ENCODE data around the gene ECI1. TPM values are rescaled to one million over a fixed set of nuclear protein-coding genes. Genes with fewer than 3 reads are reported as not detected.
"Not testable (repeated sequence)": the region's sequence is repeated elsewhere in the genome, so short reads cannot be mapped to it uniquely, and the experiment has no call there.

Gene ECI1
- total and polyA plus RNA-seq, 2 experiments from 2014 or later = 118 to 143 TPM

DNA sequence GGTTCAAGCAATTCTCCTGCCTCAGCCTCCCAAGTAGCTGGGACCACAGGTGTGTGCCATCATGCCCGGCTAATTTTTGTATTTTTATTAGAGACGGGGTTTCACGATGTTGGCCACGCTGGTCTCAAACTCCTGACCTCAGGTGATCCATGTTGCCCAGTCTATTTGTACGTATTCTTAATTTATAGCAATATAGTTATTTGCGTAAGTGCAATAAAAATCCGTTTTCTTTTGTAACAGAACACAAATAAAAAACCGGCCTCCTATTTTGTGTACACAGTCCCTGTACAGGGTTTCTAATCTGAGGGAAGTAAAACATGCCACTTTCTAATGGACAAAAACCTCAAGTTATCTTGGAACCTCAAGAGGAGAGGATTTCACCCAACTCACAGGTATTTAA, 8.9 kb upstream of the ECI1 start (continued):
- TF ChIP-seq ETS1 (IDR thresholded peaks at IDR 0.05) (no peak), ZNF114 (CRISPR knock-in tag; IDR thresholded peaks at IDR 0.05) (no peak), POLR2AphosphoS5 (IDR thresholded peaks at IDR 0.05; ENCODE audit: low read depth) (no peak), NANOG (IDR thresholded peaks at IDR 0.05; ENCODE audit: borderline replicate concordance) (no peak)
- TF ChIP-seq, protein P1, sequence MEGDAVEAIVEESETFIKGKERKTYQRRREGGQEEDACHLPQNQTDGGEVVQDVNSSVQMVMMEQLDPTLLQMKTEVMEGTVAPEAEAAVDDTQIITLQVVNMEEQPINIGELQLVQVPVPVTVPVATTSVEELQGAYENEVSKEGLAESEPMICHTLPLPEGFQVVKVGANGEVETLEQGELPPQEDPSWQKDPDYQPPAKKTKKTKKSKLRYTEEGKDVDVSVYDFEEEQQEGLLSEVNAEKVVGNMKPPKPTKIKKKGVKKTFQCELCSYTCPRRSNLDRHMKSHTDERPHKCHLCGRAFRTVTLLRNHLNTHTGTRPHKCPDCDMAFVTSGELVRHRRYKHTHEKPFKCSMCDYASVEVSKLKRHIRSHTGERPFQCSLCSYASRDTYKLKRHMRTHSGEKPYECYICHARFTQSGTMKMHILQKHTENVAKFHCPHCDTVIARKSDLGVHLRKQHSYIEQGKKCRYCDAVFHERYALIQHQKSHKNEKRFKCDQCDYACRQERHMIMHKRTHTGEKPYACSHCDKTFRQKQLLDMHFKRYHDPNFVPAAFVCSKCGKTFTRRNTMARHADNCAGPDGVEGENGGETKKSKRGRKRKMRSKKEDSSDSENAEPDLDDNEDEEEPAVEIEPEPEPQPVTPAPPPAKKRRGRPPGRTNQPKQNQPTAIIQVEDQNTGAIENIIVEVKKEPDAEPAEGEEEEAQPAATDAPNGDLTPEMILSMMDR (conservative IDR thresholded peaks at IDR 0.05; ENCODE audit: low read depth in 2 of 2) = no peak

- not testable (repeated sequence) for H3K27me3 ChIP-seq (ENCODE audit: insufficient read depth); H3K27ac Mint-ChIP-seq; H3K9me2 ChIP-seq (ENCODE audit: insufficient read depth); H2AFZ ChIP-seq; H3K4me2 ChIP-seq; H3K9me3 Mint-ChIP-seq; ATAC-seq; DNase-seq (ENCODE audit: low spot score); H3K4me1 Mint-ChIP-seq; H3K4me1 ChIP-seq (ENCODE audit: insufficient read depth); H3K4me3 ChIP-seq; H3K27me3 Mint-ChIP-seq (ENCODE audit: insufficient read depth, low read depth, poor library complexity); H3K4me3 Mint-ChIP-seq
- H3K36me3 ChIP-seq (ENCODE audit: insufficient read depth) = peaks cover 91% of the 10 kb centered on the region
- peaks cover 68% of the 10 kb centered on the region for H3K79me2 ChIP-seq (replicated peaks; ENCODE audit: insufficient read depth)
- peaks cover 69% of the 10 kb centered on the region for H3F3A ChIP-seq (replicated peaks; ENCODE audit: low read depth)
- H3K36me3 Mint-ChIP-seq (ENCODE audit: low read depth) = peaks cover 100% of the 10 kb centered on the region
- H4K20me1 ChIP-seq (replicated peaks; ENCODE audit: insufficient read depth) = peaks cover 67% of the 10 kb centered on the region
- H3K27ac ChIP-seq (ENCODE audit: low read depth) = 0 out of 2 replicates have a peak overlapping the region, but pooled peaks have one; percentile 74
Measured at GRCh38 chr16:2258530-2258929, 7.1 kb upstream of the ECI1 start.

- Mint-ChIP-seq H3K27ac (no peak overlapping the region), H3K36me3 (ENCODE audit: low read depth) (peaks cover 100% of the 10 kb centered on the region), H3K4me1 (peaks cover 7% of the 10 kb centered on the region; the same call in 2 of the 3 replicates), H3K9me3 (no peaks in the 10 kb centered on the region), H3K4me3 (no peak overlapping the region), H3K27me3 (ENCODE audit: insufficient read depth, low read depth, poor library complexity) (peaks cover 9% of the 10 kb centered on the region)
- Histone ChIP-seq H3K27ac (ENCODE audit: low read depth) (0 out of 2 replicates have a peak overlapping the region, but pooled peaks have one; percentile 36), H3K9me2 (ENCODE audit: insufficient read depth) (no peaks in the 10 kb centered on the region), H2AFZ (no peak overlapping the region), H3K4me1 (ENCODE audit: insufficient read depth) (no peaks in the 10 kb centered on the region), H4K20me1 (replicated peaks; ENCODE audit: insufficient read depth) (peaks cover 62% of the 10 kb centered on the region), H3F3A (replicated peaks; ENCODE audit: low read depth) (peaks cover 76% of the 10 kb centered on the region), H3K79me2 (replicated peaks; ENCODE audit: insufficient read depth) (peaks cover 60% of the 10 kb centered on the region), H3K36me3 (ENCODE audit: insufficient read depth) (peaks cover 83% of the 10 kb centered on the region), H3K4me2 (no peak overlapping the region), H3K4me3 (no peak overlapping the region), H3K27me3 (ENCODE audit: insufficient read depth) (no peaks in the 10 kb centered on the region)
- ATAC-seq (no peak), DNase-seq (ENCODE audit: low spot score) (no peak)
- TF ChIP-seq, protein P2, sequence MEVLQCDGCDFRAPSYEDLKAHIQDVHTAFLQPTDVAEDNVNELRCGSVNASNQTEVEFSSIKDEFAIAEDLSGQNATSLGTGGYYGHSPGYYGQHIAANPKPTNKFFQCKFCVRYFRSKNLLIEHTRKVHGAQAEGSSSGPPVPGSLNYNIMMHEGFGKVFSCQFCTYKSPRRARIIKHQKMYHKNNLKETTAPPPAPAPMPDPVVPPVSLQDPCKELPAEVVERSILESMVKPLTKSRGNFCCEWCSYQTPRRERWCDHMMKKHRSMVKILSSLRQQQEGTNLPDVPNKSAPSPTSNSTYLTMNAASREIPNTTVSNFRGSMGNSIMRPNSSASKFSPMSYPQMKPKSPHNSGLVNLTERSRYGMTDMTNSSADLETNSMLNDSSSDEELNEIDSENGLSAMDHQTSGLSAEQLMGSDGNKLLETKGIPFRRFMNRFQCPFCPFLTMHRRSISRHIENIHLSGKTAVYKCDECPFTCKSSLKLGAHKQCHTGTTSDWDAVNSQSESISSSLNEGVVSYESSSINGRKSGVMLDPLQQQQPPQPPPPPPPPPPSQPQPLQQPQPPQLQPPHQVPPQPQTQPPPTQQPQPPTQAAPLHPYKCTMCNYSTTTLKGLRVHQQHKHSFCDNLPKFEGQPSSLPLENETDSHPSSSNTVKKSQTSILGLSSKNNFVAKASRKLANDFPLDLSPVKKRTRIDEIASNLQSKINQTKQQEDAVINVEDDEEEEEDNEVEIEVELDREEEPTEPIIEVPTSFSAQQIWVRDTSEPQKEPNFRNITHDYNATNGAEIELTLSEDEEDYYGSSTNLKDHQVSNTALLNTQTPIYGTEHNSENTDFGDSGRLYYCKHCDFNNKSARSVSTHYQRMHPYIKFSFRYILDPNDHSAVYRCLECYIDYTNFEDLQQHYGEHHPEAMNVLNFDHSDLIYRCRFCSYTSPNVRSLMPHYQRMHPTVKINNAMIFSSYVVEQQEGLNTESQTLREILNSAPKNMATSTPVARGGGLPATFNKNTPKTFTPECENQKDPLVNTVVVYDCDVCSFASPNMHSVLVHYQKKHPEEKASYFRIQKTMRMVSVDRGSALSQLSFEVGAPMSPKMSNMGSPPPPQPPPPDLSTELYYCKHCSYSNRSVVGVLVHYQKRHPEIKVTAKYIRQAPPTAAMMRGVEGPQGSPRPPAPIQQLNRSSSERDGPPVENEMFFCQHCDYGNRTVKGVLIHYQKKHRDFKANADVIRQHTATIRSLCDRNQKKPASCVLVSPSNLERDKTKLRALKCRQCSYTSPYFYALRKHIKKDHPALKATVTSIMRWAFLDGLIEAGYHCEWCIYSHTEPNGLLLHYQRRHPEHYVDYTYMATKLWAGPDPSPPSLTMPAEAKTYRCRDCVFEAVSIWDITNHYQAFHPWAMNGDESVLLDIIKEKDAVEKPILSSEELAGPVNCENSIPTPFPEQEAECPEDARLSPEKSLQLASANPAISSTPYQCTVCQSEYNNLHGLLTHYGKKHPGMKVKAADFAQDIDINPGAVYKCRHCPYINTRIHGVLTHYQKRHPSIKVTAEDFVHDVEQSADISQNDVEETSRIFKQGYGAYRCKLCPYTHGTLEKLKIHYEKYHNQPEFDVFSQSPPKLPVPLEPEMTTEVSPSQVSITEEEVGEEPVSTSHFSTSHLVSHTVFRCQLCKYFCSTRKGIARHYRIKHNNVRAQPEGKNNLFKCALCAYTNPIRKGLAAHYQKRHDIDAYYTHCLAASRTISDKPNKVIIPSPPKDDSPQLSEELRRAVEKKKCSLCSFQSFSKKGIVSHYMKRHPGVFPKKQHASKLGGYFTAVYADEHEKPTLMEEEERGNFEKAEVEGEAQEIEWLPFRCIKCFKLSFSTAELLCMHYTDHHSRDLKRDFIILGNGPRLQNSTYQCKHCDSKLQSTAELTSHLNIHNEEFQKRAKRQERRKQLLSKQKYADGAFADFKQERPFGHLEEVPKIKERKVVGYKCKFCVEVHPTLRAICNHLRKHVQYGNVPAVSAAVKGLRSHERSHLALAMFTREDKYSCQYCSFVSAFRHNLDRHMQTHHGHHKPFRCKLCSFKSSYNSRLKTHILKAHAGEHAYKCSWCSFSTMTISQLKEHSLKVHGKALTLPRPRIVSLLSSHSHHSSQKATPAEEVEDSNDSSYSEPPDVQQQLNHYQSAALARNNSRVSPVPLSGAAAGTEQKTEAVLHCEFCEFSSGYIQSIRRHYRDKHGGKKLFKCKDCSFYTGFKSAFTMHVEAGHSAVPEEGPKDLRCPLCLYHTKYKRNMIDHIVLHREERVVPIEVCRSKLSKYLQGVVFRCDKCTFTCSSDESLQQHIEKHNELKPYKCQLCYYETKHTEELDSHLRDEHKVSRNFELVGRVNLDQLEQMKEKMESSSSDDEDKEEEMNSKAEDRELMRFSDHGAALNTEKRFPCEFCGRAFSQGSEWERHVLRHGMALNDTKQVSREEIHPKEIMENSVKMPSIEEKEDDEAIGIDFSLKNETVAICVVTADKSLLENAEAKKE (CRISPR knock-in tag; IDR thresholded peaks at IDR 0.05) = no peak
- no peak for TF ChIP-seq POLR2AphosphoS5 (IDR thresholded peaks at IDR 0.05; ENCODE audit: low read depth)
- TF ChIP-seq JUNB (IDR thresholded peaks at IDR 0.05; ENCODE audit: unreplicated experiment) = no peak
- no peak for TF ChIP-seq ETS1 (IDR thresholded peaks at IDR 0.05)
- TF ChIP-seq ZNF331 (CRISPR knock-in tag; IDR thresholded peaks at IDR 0.05; ENCODE audit: low read depth) = no peak
Measured at GRCh38 chr16:2257726-2258125, 6.3 kb upstream of the ECI1 start.

Data from GM23338 (cell line).